DMS 273 (cell line): Measurements from ENCODE around the gene CAMTA2.

Source experiments
- DNase-seq: peaks from one replicate; lab custom pipeline; 2025; ENCODE audit not compliant: unreplicated experiment; lab: John Stamatoyannopoulos, UW

Gene CAMTA2

DNA sequence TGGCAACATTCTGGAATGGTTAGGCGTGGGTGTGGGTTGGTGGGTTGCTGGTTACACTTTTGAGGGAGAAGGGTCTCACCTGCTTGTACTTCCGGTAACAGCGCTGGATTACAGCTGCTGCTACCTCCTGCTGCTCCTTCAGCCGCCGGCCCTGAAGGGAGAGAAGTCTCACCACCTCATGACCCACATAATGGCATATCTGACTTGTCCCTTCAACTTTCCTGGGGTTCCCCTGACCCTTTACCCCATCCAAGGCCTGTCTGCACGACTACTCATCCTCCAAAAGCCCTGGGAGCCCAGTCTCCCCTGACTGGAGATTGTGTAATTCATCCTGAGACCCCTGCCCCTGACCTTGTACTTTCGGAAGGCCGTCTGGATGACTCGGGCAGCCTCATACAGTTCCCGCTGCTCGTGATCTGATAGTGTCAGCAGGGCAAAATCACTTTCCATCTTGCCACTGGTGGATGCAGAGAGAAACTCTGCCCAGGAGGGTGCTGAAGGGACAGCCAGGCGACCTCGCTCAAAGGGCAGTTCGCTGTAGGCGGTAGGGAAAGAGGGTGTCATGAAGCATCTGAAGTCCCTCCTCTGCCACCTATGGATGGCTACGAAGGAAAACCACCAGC lies 17.8 kb downstream of the CAMTA2 start:
- no peak for DNase-seq

DNA sequence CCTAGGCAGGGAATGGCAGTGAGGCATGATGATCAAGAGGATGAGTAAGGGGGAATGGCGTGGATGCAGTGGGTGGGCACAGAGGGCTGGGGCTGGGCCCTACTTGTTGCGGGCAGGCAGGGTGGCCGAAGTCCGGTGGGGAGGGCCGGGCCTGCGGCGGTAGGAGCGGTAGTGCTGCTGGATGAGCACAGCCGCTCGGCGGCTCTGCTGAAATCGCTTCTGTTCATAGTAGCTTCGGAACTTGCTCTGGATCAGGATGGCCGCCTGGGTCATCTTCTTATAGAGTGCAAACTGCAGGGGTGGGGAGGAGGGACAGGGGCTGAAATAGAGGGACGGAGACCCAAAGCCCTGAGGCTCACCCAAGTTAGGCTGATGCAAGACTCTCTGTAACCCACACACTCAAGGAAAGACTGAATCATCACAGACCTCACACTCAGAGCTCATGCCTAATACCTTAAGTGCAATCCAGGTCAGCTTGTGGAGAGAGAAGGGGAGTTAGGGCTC lies 18.4 kb downstream of the CAMTA2 start:
- no peak for DNase-seq

DNA sequence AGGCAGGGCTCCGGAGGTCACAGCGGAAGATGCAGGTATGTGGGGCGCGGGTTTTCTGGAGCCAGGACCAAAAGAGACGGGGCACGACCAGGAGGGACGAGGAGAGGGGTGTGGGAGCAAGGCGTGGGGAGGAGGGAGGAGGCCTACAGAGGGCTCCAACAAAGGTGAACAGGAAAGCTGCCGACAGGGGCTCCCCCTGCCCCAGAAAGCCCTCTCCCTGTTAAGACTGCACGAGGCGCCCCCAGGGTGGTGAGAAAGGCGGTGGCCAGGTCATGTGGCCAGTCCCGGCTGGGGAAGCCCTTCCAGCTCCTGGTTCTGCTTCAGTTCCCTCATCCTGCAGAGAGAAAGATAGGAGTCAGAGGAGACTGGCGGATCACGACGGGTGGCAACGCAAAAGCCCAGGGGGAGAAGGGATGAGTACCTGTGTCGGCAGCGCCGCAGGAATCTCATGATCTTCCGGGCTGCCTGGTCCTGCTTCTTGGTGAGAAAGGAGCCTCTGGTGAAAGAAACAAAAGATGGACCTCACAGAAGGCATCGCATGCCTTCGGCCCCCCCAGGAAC lies 18.9 kb downstream of the CAMTA2 start:
- no peak for DNase-seq

DNA sequence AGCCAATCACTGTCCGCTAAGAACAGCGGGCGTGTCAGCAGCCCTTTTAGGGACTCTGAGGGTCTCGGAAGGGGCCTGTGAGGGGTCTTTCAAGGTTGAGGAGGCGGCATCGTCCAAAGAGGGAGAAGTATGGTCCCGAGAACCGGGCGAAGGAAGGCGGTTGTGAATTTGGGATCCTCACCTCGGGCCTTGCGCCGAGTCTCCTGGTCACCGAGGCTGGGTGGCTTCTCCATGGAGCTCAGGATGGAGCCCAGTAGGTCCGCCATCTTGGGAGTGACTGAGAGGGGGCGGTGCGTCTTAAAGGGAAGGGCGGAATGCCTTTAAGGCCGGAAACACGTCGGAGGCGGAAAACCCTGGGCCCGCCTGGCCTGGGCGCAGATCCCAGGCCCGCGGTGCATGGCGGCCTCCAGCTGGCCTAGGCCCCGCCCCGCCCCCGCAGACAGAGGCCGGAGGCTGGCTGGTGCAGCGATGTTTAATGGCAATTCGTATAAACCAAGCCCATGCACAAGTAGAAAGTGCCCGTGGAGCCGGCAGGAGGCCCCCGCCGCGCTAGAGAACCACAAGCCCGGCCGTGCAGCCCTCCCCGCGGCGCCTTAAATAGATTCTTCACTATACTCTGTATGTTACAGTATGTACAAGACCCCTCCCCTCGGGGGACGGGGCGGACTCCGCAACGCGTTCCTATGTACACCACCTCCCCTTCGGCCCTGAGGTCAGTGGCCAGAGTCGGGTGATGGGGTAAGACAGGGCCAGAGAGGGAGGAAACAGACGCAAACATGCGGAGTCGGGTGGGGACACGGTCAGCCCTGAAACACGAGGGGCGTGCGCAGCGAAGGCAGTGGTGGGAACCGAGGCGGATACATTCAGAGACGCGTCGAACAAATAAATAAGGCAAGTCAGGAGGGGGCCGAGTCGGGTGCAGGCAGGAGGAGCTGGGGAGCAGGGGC lies 19.7 kb downstream of the CAMTA2 start, which contains the start of gene SPAG7:
Gene SPAG7, minus strand, starts transcription at position 279 of the 947 bp plus-strand sequence. Its CDS starts 13 bp downstream, at position 266.
- peak; percentile 96 for DNase-seq

DNA sequence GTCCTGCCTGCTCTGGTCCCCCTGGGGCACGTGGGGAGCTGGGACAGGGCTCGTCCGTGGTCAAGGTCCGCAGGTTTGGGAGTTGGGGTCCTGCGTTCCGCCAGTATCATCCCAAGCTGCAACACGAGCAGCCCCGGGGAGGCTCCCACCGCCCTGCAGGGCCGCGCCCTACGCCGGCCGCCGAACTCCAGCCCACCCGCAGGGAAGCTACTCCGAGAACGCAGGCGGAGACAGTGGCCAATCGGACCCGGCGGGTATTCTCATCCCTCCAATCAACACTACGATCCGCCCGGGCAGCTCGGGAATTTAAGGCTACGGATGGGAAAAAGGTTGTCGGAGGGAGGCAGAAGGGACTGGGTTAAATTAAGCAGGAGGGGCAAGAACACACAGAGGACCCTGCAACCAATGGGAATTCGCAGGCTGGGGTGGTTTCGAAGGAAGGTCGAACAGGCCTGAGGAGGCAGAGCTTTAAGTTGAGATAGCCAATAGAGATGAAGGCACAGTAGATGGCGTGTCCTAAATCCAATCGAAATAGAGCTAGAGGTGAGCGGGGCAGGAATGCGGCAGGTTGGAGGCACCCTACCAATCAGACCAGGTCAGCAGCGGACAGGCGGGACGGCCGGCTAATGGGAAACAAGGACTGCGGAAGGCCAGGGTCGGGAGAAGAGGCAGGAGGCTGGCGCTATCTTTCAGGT lies 20.5 kb downstream of the CAMTA2 start:
- peak; percentile 98 for DNase-seq

DNA sequence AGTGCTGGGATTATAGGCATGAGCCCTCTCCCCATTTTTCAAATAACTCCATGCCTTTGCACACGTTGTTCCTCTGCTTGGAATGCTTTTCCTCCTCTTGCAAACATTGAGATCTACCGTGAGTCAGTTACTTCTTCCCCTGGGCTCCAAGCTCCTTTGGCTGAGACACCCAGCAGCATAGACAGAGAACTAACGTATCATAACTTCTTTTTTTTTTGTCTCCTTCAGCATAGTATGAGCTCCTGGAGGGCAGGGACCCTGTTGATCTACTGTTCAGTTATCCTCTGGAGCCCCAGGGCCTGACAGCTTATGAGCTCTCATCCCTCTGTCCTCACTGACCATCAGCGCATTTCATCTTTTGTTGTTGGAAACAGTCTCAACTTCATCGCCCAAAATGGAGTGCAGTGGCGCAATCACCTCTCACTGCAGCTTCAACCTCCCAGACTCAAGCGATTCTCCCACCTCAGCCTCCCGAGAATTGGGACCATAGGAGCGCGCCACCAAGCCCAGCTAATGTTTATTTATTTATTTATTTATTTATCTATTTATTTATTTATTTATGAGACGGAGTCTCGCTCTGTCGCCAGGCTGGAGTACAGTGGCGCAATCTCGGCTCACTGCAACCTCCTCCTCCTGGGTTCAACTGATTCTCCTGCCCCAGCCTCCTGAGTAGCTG lies 22.0 kb downstream of the CAMTA2 start:
- DNase-seq = no peak

DNA sequence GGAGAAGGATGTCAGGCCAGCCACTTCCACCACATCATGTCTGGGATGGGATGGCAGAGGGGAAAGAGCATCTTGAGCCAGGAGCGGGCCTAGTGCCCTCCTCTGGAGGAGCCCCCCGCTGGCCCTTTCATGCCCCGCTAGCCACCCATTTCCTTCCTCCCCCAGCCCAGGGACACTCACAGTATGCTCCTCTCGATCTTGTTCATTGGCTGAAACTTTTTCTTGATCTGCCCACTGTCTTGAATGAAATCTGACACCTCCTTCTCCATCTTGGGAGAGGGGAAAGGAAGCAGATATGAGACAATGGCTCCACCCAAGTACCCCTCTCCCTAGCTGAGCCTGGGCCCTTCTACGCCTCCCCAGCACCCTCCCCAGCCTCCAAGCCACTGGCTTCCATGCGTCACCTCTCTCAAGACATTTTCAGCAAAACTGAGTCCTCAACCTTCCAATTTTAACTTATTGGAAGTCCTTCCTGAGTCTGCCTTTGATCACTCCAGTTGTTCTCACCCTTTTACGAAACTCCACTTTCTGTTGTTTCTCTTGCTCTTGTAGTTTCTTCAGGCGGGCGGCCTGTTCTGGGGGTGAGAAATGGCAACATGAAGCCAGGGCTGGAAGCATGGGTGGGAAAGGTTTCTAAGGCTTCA lies 27.1 kb downstream of the CAMTA2 start:
- no peak for DNase-seq

DNA sequence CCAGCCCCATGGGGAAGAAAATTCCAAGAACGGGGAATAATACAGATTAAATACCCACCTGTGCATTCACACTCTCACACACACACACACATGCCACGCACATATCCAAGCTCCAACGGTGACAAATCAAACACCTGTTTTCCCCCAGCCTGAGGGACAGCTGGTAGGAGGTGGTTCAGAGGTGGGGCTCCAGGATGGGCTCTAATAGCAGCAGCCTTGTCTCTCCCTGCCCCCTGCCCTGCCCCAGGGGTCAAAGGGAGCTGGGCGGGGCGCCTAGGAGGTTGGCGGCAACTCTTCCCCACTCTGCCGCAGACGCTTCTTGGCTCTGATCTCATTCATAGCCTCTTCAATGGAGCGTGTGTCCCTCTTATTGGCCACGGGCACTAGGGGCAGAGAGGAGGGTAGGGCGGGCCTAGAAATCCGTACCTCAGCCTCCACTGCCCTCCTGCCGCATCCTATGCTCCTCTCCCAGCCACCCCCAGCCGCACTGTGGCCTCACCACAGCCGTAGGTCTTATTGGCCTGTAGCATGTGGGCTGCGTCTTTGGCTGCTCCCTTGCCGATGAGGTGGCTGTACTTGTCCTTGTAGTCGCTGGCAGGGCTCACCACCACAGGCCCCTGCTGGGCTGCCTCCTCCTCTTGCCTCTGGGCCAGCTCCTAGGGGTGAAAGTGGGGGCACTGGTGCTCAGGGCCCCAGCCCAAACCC lies 28.1 kb downstream of the CAMTA2 start:
- DNase-seq = no peak

DNA sequence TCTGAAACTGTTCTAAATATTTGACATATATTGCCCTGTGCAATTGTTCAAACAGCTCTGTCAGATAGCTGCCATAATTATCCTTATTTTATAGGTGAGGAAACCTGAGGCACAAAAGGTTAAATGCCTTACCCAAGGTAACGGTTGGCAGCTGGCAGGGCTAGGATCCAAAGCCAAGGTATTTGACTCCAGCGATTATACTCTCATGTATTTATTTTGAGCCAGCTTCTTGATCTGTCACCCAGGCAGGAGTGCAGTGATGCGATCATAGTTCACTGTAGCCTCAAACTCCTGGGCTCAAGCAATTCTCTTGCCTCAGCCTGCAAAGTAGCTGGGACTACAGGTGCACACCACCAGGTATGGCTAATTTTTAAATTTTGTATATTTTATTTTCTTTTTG lies 29.4 kb downstream of the CAMTA2 start:
- no peak for DNase-seq

DNA sequence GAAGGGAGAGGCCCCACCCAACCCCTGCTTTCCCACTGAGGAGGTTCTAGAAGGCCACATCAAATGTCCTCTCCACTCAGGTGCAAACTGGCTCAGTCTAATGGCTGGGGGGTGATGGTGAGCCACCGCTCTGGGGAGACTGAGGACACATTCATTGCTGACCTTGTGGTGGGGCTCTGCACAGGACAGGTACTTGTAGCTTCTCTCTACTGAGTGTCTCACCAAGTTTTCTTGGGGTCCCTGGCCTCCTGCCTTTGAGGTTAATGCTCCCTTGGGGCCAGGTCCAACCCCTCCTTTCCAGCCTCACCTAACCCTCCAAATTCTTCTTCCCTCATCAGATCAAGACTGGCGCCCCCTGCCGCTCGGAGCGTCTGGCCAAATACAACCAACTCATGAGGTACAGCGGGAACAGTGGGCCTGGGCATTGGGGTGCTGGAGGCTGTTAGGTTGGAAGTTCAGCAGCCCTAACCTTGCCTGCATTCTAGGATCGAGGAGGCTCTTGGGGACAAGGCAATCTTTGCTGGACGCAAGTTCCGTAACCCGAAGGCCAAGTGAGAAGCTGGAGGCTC lies 30.9 kb downstream of the CAMTA2 start:
- DNase-seq = no peak

DNA sequence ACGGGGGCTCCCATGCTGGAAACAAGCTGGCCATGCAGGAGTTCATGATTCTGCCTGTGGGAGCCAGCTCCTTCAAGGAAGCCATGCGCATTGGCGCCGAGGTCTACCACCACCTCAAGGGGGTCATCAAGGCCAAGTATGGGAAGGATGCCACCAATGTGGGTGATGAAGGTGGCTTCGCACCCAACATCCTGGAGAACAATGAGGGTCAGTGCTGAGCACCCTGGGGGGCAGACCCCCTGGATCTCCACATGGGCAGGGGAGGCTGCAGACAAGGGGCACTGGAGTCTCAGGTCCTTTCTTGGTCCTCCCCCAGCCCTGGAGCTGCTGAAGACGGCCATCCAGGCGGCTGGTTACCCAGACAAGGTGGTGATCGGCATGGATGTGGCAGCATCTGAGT lies 32.4 kb downstream of the CAMTA2 start:
- DNase-seq = no peak

DNA sequence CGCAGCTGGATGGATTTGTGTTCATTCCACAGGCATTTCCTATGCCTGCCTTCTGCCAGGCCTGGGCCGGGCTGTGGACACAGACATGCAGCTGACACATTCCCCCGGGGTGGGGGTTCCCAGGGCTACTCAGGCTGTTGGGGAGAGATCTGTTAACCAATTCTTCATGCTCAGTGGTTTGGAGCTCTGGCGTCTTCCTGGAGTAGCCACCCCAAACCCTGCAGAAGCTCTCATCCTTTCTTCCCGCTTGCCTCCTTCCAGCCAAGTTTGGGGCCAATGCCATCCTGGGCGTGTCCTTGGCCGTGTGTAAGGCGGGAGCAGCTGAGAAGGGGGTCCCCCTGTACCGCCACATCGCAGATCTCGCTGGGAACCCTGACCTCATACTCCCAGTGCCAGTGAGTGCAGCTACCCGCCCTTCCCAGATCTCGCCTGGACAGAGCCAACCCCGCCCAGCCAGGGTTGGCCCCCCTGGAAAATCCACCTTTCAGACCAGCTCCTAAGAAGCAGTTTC lies 34.0 kb downstream of the CAMTA2 start:
- no peak for DNase-seq

DNA sequence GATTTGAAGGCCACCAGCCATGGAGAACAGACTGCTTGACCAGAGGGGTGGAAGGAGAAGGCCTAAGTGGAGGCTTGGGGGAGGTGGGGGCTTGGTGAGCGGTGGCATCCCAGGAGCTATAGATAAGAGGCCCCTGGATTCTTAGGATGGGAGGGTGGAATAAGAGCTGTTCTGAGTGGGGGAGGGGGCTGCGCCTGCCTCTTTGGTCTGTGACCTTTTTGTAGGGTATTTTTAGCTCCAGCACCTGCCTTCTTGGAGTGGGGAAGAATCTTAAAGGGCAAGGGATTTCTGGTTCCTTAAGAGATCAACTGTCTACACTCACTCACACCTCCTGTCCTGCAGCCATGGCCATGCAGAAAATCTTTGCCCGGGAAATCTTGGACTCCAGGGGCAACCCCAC lies 36.0 kb downstream of the CAMTA2 start:
- DNase-seq = no peak

DNA sequence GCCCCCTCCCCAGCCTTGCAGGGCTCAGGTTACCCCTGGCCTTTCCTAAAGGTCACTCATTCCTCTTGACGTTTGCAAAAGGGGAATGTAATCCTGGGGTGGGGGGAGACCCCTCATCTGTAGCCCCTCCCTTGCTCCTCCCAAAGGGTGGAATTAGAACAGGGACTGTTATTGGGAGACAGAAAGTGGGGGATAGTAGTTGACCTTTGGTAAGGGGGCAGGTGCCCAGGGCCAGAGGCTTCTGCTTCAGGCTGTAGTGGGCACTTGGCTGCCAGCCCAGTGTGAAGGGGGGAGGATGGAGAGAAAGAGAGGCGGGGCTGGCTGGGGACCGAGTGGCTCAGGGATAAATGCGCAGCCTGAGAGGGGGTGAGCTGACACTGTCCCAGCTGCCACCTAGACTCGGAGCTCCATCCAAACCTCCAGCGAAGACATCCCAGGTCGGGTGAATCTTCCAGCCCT lies 36.7 kb downstream of the CAMTA2 start, which contains the start of gene ENO3:
Gene ENO3, plus strand, starts transcription at position 374 of the 459 bp plus-strand sequence. CDS start 711 bp downstream, outside the sequence.
- DNase-seq = no peak

DNA sequence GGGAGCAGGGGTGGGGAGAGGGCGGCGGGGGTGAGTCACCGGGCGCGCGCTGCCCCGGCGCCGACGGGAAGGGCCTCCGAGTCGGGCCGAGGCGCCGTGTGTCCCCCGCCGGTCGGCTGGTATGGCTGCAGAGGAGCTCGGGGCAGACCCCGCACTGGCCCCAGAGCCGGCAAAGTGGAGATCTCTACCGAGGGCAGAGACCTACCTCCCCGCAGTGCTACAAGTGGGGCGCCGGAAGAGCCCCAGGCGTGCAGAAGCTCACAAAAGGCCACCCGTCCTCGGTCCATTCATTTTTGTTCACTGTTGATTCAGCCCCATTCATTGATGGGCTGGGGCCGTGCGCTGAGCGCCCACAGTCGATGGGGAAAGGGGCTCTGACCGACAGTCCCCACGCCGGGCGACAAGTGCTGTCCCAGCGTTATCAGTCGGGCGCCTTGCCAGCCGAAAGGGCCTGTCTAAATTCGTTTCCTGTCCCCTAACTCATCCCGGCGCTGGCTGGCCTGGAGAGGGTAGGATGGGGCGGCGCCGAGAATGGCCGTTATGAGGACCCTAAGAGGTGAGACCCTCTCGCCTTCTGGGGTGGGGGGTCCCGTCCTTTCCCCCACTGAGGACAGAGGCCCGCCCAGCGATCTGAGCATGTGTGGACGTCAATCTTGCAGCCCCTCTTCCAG lies 37.3 kb downstream of the CAMTA2 start:
- DNase-seq = no peak

DNA sequence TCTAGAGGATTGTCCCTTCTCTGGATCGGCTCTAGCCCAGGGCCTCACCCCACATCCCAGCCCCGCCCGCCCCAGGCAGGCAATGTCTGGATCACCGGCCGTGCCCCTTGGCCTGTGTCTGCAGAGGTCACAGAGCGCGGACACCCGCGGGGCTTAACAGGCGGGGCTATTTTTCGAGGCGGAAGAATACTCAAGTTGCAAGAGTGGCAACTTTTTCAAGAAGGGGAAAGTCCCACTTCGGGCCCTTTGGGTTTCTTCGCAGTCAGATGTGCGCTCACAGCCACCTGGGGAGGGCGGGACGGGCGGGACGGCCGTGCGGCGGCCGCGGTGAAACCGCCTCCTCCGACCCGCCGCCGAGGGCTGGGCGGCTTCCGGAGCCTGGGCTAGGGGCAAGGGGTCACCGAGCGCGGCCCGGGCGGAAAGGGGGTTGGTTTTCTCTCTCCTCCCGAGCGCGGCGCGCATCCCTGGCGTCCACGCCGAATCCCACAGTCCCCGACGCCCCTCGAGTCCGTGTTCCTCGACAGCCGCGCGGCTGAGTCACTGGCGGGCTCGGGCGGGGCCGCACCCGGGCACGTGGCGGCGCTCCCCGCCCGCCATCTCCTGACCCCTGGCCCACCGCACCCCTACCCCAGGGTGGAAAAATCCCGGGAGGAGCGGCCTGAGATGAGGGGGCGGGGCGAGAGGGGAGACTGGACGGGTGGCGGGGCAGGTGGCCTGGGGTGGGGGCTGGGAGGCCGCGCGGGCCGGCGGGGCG lies 38.0 kb downstream of the CAMTA2 start:
- DNase-seq = peak; percentile 72

DNA sequence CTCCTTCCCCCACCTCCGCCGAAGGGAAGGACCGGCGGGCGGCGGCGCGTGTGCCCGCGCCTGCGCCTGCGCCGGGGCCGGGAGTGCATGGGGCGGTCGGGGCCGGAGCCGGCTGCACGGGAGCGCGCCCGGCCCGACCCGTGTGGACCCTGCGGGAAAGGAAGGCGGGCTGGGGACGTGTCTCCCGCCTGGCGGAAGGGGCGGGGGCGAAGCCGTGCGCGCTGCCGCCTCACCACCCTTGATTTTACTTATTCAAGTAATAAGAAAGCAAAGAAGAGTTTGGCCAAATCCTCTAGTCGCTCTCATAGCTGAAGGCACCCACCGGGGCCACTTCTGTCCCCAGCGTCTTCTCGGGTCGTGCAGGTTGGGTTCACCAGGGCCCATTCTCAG lies 38.5 kb downstream of the CAMTA2 start:
- peak; percentile 94 for DNase-seq
